Breast epithelium (tissue), 4 donors: ENCODE results near the gene NCKAP5L. TPM values are rescaled to one million over a fixed set of nuclear protein-coding genes. Genes with fewer than 3 reads are reported as not detected.

Experiments used
- DNase-seq, 2 donors: peaks; one replicate each; pipeline ENCODE4 v3.0.0-alpha.2; 2019; ENCODE audit warnings: low spot score in 2 of 2
- H3K27ac ChIP-seq, 2 donors: fragments of 200-600 bp; sonication (generic) in 1 of 2; one replicate each; pipeline ENCODE4 v1.5.1; 2016 to 2019; ENCODE audit warnings: mild to moderate bottlenecking in 1 of 2
- H3K27me3 ChIP-seq, 2 donors: fragments of 200-600 bp; sonication (generic) in 1 of 2; one replicate each; pipeline versions ENCODE4 v1.5.1 to v1.6.0; 2017 to 2019; ENCODE audit warnings: control low read depth in 1 of 2, mild to moderate bottlenecking in 1 of 2
- H3K36me3 ChIP-seq: fragments of 200-600 bp; one replicate; pipeline ENCODE4 v1.5.1; 2019
- H3K4me1 ChIP-seq, 2 donors: fragments of 200-600 bp; sonication (generic); one replicate each; pipeline ENCODE4 v1.5.1; 2016 to 2019; ENCODE audit warnings: control low read depth in 1 of 2
- H3K4me3 ChIP-seq, 3 donors: fragments of 200-600 bp; sonication (generic); 1 replicate in 2 of 3; 2 replicates in 1 of 3; pipeline ENCODE4 v1.5.1; 2016 to 2019; ENCODE audit warnings: mild to moderate bottlenecking in 3 of 3, moderate library complexity in 2 of 3
- H3K9me3 ChIP-seq, 2 donors: fragments of 200-600 bp; sonication (generic) in 1 of 2; one replicate each; pipeline ENCODE4 v1.5.1; 2016 to 2019; ENCODE audit warnings: control low read depth in 1 of 2
- POLR2A ChIP-seq: fragments of 450-650 bp; IDR thresholded peaks from one replicate; pipeline ENCODE4 v1.6.1; 2016; ENCODE audit warnings: antibody characterized with exemption, mild to moderate bottlenecking, moderate library complexity
- POLR2AphosphoS5 ChIP-seq, 3 donors: sonication (generic); formaldehyde crosslinking; IDR thresholded peaks; one replicate each; pipeline ENCODE4 v1.6.1; 2017; ENCODE audit warnings: antibody characterized with exemption in 3 of 3
- intact Hi-C: fragments of 100-400 bp; cut with DNase I; formaldehyde crosslinking; loops from one replicate; pipeline ENCODE4 v1.15.1; 2023; ENCODE audit warnings: low total_unique reads
- total RNA-seq, 3 donors: library from RNA; depleted of rRNA; stranded (reverse); fragments of >200 nt; gene quantifications; one replicate each; pipeline ENCODE4 v1.1.0, GENCODE V29; 2016
- TF ChIP-seq, protein P1 (sequence below), 3 donors: fragments of 450-650 bp; IDR thresholded peaks; one replicate each; pipeline ENCODE4 v1.5.1; 2016 to 2017; ENCODE audit warnings: antibody characterized with exemption in 3 of 3, mild to moderate bottlenecking in 3 of 3, moderate library complexity in 3 of 3

NCKAP5L gene
- total RNA-seq, 3 donors from 2014 or later: 11.4 to 15.8 (median 12.1) TPM

DNA sequence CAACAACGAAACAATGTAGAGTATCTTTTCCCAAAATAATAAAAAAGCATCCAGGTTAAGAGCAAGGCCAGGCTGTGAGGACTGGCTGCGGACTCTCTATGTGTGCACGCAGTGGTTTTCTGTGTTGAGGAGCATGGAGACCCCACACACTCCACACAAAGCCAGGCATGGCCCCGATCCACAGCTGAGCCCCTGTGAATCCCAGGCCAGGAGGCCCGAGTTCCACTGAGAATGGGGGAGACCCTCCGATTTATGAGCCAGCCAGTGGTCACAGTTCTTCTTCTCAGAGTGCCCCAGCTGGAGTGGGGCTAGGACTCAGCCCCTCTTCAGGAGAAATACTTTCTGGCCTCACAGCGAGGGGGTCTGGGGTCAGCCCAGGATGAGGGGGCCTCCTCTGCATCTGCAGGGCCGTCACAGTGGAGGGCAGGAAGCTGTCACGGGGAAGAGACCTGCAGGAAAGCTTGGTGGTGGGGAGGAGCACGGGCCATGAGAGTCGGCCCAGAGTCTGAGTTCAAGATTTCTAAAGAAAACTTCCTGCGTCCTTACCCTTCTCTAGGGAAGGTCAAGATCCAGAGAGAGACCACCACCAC, 20.1 kb downstream of the NCKAP5L start:
- DNase-seq: peak in 1 of 2 donors; percentile 31
- Histone ChIP-seq H3K27me3 (no peaks in the 10 kb centered on the region), H3K36me3 (no peaks in the 10 kb centered on the region), H3K9me3 (no peaks in the 10 kb centered on the region), H3K4me1 (peaks cover 0 to 7% of the 10 kb centered on the region in 2 donors), H3K4me3 (no peak overlapping the region), H3K27ac (peak overlapping the region; percentile 54 to 89)
- TF ChIP-seq POLR2AphosphoS5 (IDR thresholded peaks at IDR 0.05) (no peak), POLR2A (no peak)
- TF ChIP-seq, protein P1, sequence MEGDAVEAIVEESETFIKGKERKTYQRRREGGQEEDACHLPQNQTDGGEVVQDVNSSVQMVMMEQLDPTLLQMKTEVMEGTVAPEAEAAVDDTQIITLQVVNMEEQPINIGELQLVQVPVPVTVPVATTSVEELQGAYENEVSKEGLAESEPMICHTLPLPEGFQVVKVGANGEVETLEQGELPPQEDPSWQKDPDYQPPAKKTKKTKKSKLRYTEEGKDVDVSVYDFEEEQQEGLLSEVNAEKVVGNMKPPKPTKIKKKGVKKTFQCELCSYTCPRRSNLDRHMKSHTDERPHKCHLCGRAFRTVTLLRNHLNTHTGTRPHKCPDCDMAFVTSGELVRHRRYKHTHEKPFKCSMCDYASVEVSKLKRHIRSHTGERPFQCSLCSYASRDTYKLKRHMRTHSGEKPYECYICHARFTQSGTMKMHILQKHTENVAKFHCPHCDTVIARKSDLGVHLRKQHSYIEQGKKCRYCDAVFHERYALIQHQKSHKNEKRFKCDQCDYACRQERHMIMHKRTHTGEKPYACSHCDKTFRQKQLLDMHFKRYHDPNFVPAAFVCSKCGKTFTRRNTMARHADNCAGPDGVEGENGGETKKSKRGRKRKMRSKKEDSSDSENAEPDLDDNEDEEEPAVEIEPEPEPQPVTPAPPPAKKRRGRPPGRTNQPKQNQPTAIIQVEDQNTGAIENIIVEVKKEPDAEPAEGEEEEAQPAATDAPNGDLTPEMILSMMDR (IDR thresholded peaks at IDR 0.05): no peak
- intact Hi-C loops: no loop called here

DNA sequence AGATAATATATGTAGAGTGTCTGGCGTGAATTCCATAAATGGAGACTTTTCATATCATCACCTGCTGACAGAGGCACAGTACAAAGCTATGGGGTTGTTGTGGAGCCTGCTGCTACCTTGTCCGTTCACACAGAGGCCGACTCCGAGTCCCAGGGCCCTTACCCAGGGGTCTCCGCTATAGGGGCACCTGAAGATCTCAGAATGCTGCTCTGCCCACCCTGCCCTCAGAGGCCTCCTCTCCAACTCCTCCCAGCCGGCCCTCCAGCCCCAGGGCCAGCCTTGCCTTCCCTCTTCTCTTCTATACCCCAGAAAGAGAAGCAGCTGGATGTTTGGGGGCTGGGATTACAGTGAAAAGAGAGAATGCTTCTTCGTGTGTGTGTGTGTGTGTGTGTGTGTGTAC, 21.3 kb downstream of the NCKAP5L start:
- Histone ChIP-seq H3K9me3 (no peaks in the 10 kb centered on the region), H3K4me3 (no peak overlapping the region), H3K27ac (no peak overlapping the region), H3K4me1 (peaks cover 0 to 7% of the 10 kb centered on the region in 2 donors), H3K36me3 (no peaks in the 10 kb centered on the region), H3K27me3 (no peaks in the 10 kb centered on the region)
- intact Hi-C loops: no loop called here
- peak in 1 of 2 donors; percentile 17 for DNase-seq
- TF ChIP-seq POLR2A: no peak
- no peak for TF ChIP-seq POLR2AphosphoS5 (IDR thresholded peaks at IDR 0.05)
- TF ChIP-seq, protein P1 (IDR thresholded peaks at IDR 0.05): no peak

DNA sequence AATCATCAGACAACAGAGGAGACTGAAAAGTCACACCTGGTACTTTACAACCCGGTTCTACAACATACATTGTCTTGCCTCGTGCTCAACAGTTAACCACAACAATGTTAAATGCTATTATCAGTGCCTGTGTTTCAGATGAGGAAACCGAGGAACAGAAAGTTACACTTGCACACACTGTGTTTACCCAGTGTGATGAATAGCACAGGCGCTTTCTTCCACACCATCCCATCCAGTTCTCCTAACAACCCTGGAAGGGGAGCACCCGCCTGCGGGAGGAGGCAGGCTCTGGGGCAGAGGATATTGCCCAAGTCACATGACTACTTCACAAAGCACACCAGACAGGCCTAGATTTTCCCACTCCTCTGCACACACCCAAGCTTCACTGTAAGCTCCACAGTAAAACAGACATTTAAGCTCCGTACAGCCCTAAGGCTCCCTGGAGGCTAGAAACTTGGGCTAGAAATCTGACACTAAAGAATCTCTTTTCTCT, 21.8 kb downstream of the NCKAP5L start:
- Histone ChIP-seq H3K4me3 (no peak overlapping the region), H3K4me1 (peaks cover 0 to 7% of the 10 kb centered on the region in 2 donors), H3K9me3 (no peaks in the 10 kb centered on the region), H3K36me3 (no peaks in the 10 kb centered on the region), H3K27me3 (no peaks in the 10 kb centered on the region), H3K27ac (no peak overlapping the region)
- intact Hi-C loops: no loop called here
- TF ChIP-seq POLR2A (no peak), POLR2AphosphoS5 (IDR thresholded peaks at IDR 0.05) (no peak)
- TF ChIP-seq, protein P1 (IDR thresholded peaks at IDR 0.05): no peak
- DNase-seq: peak in 1 of 2 donors; percentile 22

DNA sequence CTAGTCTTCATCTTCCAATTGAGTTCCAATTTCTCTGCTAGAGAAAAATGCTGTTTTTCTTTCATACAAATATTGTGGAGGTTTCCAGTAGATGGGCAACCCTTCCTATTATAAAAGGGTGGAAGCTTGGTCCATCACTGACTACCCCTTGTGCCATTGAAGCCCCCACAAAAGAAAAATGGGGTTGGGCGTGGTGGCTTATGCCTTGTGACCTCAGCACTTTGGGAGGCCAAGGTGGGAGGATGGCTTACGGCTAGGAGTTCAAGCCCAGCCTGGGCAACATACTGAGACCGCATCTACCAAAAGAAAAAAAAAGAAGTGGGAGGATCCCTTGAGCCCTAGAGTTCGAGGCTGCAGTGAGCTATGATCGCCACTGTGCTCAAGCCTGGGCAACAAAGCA, 22.8 kb downstream of the NCKAP5L start:
- Histone ChIP-seq H3K4me3 (no peak overlapping the region), H3K27ac (no peak overlapping the region), H3K36me3 (no peaks in the 10 kb centered on the region), H3K9me3 (no peaks in the 10 kb centered on the region), H3K27me3 (no peaks in the 10 kb centered on the region), H3K4me1 (peaks cover 0 to 7% of the 10 kb centered on the region in 2 donors)
- no peak for TF ChIP-seq POLR2AphosphoS5 (IDR thresholded peaks at IDR 0.05)
- TF ChIP-seq POLR2A: no peak
- TF ChIP-seq, protein P1 (IDR thresholded peaks at IDR 0.05): no peak
- DNase-seq: peak in 1 of 2 donors; percentile 9
- intact Hi-C loops: no loop called here

DNA sequence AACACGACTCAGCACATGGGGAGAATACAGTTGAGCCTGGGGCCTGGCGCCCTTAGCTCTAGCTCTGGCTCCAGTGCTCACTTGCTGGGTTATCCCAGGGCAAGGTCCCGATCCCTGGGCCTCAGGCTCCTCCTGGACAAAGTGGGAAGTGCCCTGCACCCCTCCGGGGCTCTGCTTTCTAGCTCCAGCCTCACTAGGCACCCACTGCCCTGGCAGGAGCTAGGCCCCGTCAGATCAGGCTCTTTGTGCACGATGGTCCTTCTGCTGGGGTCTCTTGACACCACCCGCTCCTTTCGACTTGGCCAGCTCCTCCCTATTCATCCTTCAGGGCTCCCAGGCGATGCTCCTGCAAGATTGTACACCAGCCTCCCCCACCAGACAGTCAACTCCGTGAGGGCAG, 23.4 kb downstream of the NCKAP5L start:
- Histone ChIP-seq H3K27ac (no peak overlapping the region), H3K27me3 (no peaks in the 10 kb centered on the region), H3K4me3 (no peak overlapping the region), H3K36me3 (no peaks in the 10 kb centered on the region), H3K4me1 (peaks cover 0 to 6% of the 10 kb centered on the region in 2 donors), H3K9me3 (no peaks in the 10 kb centered on the region)
- intact Hi-C loops: no loop called here
- peak in 1 of 2 donors; percentile 19 for DNase-seq
- TF ChIP-seq, protein P1 (IDR thresholded peaks at IDR 0.05): no peak
- TF ChIP-seq POLR2A: no peak
- no peak for TF ChIP-seq POLR2AphosphoS5 (IDR thresholded peaks at IDR 0.05)
